ENCODE data around the gene KRTAP6-1.

The KRTAP6-1 gene

DNA sequence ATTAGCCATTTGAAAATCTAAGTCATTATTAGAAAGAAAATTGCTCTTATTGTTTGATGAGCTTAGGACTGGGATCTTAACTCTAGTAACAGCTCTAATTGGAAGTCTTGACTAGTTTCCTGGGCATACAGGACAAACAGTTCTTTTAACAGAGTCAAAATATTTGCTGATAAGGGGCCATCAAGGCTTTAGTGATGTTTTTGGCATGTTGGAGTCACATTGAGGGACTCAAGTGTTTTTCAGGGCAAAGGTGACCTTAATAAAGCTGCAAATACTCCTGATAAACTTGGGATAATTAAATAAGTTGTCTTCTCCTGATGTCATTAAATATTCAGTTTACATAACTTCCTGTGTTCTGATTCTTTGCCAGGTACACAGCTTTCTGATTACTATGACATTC lies 46.1 kb downstream of the KRTAP6-1 start:
- DNase-seq, result no peak

- no peak for DNase-seq
Measured at GRCh38 chr21:30563630-30564029, 50.1 kb downstream of the KRTAP6-1 start.
